HEK293 (cell line): Measurements from ENCODE around the gene ZNF358.

Experiments used
- BCL11B ChIP-seq: fragments of 450-650 bp; formaldehyde crosslinking; IDR thresholded peaks from 2 replicates; pipeline ENCODE4 v1.5.1; 2016; ENCODE audit warnings: low read depth, missing biosample characterization, missing genetic modification characterization
- GLI2 ChIP-seq: fragments of 450-650 bp; formaldehyde crosslinking; IDR thresholded peaks from 2 replicates; pipeline ENCODE4; 2017; ENCODE audit warnings: missing biosample characterization, missing genetic modification characterization, low read depth, borderline replicate concordance
- OSR2 ChIP-seq: fragments of 450-650 bp; formaldehyde crosslinking; IDR thresholded peaks from 2 replicates; pipeline ENCODE4 v1.5.1; 2016; ENCODE audit warnings: missing biosample characterization, missing genetic modification characterization
- OVOL3 ChIP-seq: fragments of 450-650 bp; formaldehyde crosslinking; IDR thresholded peaks from 2 replicates; pipeline ENCODE4 v1.5.1; 2016; ENCODE audit warnings: missing biosample characterization, missing genetic modification characterization
- RBAK ChIP-seq: fragments of 450-650 bp; formaldehyde crosslinking; IDR thresholded peaks from 2 replicates; pipeline ENCODE4 v1.5.1; 2016; ENCODE audit warnings: missing biosample characterization, missing genetic modification characterization
- SP3 ChIP-seq: fragments of 450-650 bp; formaldehyde crosslinking; IDR thresholded peaks from 2 replicates; pipeline ENCODE4 v1.5.1; 2016; ENCODE audit warnings: missing biosample characterization, missing genetic modification characterization
- SP7 ChIP-seq: fragments of 450-650 bp; formaldehyde crosslinking; IDR thresholded peaks from 2 replicates; pipeline ENCODE4 v1.5.1; 2016; ENCODE audit warnings: missing biosample characterization, missing genetic modification characterization
- TCF7L2 ChIP-seq: IDR thresholded peaks from 2 replicates; pipeline ENCODE4 v1.6.1; 2011; ENCODE audit warnings: low read depth, mild to moderate bottlenecking, inconsistent platforms, low read length, moderate library complexity, borderline replicate concordance
- YY2 ChIP-seq: fragments of 450-650 bp; formaldehyde crosslinking; IDR thresholded peaks from 2 replicates; pipeline ENCODE4 v1.5.1; 2016; ENCODE audit warnings: missing biosample characterization, missing genetic modification characterization
- ZBTB1 ChIP-seq: fragments of 450-650 bp; formaldehyde crosslinking; IDR thresholded peaks from 2 replicates; pipeline ENCODE4 v1.5.1; 2016; ENCODE audit warnings: missing biosample characterization, missing genetic modification characterization
- ZBTB10 ChIP-seq: fragments of 450-650 bp; formaldehyde crosslinking; IDR thresholded peaks from 2 replicates; pipeline ENCODE4 v1.5.1; 2016; ENCODE audit warnings: missing biosample characterization, missing genetic modification characterization
- ZBTB11 ChIP-seq: fragments of 450-650 bp; formaldehyde crosslinking; conservative IDR thresholded peaks from 2 replicates; pipeline ENCODE4 v1.5.1; 2016; ENCODE audit warnings: low read depth, missing biosample characterization, missing genetic modification characterization
- ZBTB8A ChIP-seq: fragments of 450-650 bp; formaldehyde crosslinking; IDR thresholded peaks from 2 replicates; pipeline ENCODE4 v1.5.1; 2016; ENCODE audit warnings: missing biosample characterization, missing genetic modification characterization
- ZNF138 ChIP-seq: fragments of 450-650 bp; formaldehyde crosslinking; IDR thresholded peaks from 2 replicates; pipeline ENCODE4 v1.5.1; 2016; ENCODE audit warnings: missing biosample characterization, missing genetic modification characterization, borderline replicate concordance
- ZNF16 ChIP-seq: fragments of 450-650 bp; formaldehyde crosslinking; IDR thresholded peaks from 2 replicates; pipeline ENCODE4 v1.5.1; 2016; ENCODE audit warnings: low read depth, missing biosample characterization, missing genetic modification characterization
- ZNF18 ChIP-seq: fragments of 450-650 bp; formaldehyde crosslinking; IDR thresholded peaks from 2 replicates; pipeline ENCODE4 v1.5.1; 2016; ENCODE audit warnings: missing biosample characterization, missing genetic modification characterization
- ZNF19 ChIP-seq: fragments of 450-650 bp; formaldehyde crosslinking; IDR thresholded peaks from 2 replicates; pipeline ENCODE4; 2016; ENCODE audit warnings: missing biosample characterization, missing genetic modification characterization, low read depth
- ZNF2 ChIP-seq: fragments of 450-650 bp; formaldehyde crosslinking; IDR thresholded peaks from 2 replicates; pipeline ENCODE4 v1.5.1; 2016; ENCODE audit warnings: missing biosample characterization, missing genetic modification characterization
- ZNF280D ChIP-seq: fragments of 450-650 bp; formaldehyde crosslinking; IDR thresholded peaks from 2 replicates; pipeline ENCODE4 v1.5.1; 2016; ENCODE audit warnings: missing biosample characterization, missing genetic modification characterization
- ZNF423 ChIP-seq: fragments of 450-650 bp; formaldehyde crosslinking; IDR thresholded peaks from 2 replicates; pipeline ENCODE4 v1.5.1; 2016; ENCODE audit warnings: missing biosample characterization, missing genetic modification characterization
- ZNF544 ChIP-seq: fragments of 450-650 bp; formaldehyde crosslinking; IDR thresholded peaks from 2 replicates; pipeline ENCODE4 v1.5.0; 2017; ENCODE audit warnings: missing biosample characterization, missing genetic modification characterization
- ZNF843 ChIP-seq: fragments of 450-650 bp; formaldehyde crosslinking; IDR thresholded peaks from 2 replicates; pipeline ENCODE4 v1.5.1; 2016; ENCODE audit warnings: missing biosample characterization, missing genetic modification characterization
- ZSCAN30 ChIP-seq: fragments of 450-650 bp; IDR thresholded peaks from 2 replicates; pipeline ENCODE4 v1.5.1; 2018; ENCODE audit warnings: missing biosample characterization, mild to moderate bottlenecking, missing genetic modification characterization, moderate library complexity
- TF ChIP-seq, protein P1 (sequence below): fragments of 450-650 bp; formaldehyde crosslinking; IDR thresholded peaks from 2 replicates; pipeline ENCODE4 v1.5.1; 2016; ENCODE audit warnings: missing biosample characterization, missing genetic modification characterization
- TF ChIP-seq, protein P2 (sequence below): fragments of 450-650 bp; formaldehyde crosslinking; IDR thresholded peaks from 2 replicates; pipeline ENCODE4; 2016; ENCODE audit warnings: missing biosample characterization, missing genetic modification characterization

The ZNF358 gene

DNA sequence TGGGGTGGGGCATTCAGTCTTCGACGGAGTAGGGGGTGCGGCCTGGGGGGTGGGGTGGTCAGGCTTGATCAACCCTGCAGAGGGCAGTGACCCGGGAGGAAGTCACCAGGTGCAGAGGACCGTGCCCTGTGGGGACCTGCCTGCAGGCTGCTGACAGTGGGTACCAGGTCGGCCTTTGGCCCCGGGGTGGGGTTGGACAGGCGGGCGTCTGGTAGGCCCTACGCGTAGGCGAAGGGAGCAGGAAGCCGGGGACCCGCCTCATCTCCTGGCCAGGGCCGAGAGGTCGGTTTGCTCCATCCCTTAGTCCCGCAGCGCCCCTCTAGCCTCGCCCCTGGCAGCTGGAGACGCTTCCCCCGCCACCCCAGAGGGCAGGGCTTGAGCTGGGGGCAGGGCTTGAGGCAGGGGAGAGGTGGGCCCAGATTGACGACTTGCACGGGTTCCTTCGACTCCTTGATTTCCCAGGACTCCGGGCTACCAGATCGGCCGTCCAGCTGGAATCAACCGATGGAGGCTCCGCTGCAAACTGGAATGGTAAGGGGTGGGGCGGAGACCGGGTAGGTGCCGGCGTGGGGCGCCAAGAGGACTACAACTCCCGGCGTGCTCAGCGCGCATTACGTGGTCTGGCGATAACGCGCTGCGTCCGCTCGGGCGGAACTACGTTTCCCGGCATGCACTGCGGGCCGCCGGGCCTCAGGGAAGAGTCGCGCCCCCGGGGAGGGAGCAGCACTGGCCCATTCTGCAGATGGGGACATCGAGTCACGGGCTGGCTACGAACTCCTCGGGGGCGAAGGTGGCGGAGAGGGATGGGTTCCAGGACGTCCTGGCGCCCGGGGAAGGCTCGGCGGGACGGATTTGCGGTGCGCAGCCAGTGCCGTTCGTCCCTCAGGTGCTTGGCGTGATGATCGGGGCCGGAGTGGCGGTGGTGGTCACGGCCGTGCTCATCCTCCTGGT lies 19.4 kb downstream of the ZNF358 start, which contains the start of gene PNPLA6 (continued):
- TF ChIP-seq ZNF843 (tag by site-specific recombination): peak; percentile 47; the same call in 1 of the 2 replicates
- 0 out of 2 replicates have a peak, but pooled peaks have one; percentile 33 for TF ChIP-seq ZNF423 (tag by site-specific recombination)
- peak; percentile 82 for TF ChIP-seq SP7 (tag by site-specific recombination)
- TF ChIP-seq OVOL3 (tag by site-specific recombination): no peak
- TF ChIP-seq GLI2 (tag by site-specific recombination): no peak
- TF ChIP-seq ZBTB1 (tag by site-specific recombination): peak; percentile 75; the same call in 1 of the 2 replicates
- peak; percentile 75 for TF ChIP-seq ZBTB10
- no peak for TF ChIP-seq ZNF138 (tag by site-specific recombination)
- TF ChIP-seq ZNF280D (tag by site-specific recombination): peak; percentile 92
- TF ChIP-seq RBAK (tag by site-specific recombination): no peak
- TF ChIP-seq ZBTB8A (tag by site-specific recombination): peak; percentile 65
- TF ChIP-seq ZNF544 (tag by site-specific recombination): no peak
- TF ChIP-seq ZNF2 (tag by site-specific recombination): peak; percentile 81; the same call in 1 of the 2 replicates
- TF ChIP-seq ZSCAN30 (tag by site-specific recombination): peak; percentile 90
- TF ChIP-seq YY2 (tag by site-specific recombination): peak; percentile 81
- no peak for TF ChIP-seq ZNF19 (tag by site-specific recombination)
- TF ChIP-seq, protein P1, sequence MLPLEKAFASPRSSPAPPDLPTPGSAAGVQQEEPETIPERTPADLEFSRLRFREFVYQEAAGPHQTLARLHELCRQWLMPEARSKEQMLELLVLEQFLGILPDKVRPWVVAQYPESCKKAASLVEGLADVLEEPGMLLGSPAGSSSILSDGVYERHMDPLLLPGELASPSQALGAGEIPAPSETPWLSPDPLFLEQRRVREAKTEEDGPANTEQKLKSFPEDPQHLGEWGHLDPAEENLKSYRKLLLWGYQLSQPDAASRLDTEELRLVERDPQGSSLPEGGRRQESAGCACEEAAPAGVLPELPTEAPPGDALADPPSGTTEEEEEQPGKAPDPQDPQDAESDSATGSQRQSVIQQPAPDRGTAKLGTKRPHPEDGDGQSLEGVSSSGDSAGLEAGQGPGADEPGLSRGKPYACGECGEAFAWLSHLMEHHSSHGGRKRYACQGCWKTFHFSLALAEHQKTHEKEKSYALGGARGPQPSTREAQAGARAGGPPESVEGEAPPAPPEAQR (tag by site-specific recombination): 0 out of 2 replicates have a peak, but pooled peaks have one; percentile 68
- TF ChIP-seq TCF7L2: no peak
- peak; percentile 98 for TF ChIP-seq SP3 (tag by site-specific recombination)
- peak; percentile 64; the same call in 1 of the 2 replicates for TF ChIP-seq BCL11B (tag by site-specific recombination)
- TF ChIP-seq, protein P2, sequence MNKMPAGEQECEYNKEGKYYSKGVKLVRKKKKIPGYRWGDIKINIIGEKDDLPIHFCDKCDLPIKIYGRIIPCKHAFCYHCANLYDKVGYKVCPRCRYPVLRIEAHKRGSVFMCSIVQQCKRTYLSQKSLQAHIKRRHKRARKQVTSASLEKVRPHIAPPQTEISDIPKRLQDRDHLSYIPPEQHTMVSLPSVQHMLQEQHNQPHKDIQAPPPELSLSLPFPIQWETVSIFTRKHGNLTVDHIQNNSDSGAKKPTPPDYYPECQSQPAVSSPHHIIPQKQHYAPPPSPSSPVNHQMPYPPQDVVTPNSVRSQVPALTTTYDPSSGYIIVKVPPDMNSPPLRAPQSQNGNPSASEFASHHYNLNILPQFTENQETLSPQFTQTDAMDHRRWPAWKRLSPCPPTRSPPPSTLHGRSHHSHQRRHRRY (tag by site-specific recombination): no peak
- TF ChIP-seq ZNF16 (tag by site-specific recombination): no peak
- 0 out of 2 replicates have a peak, but pooled peaks have one; percentile 13 for TF ChIP-seq OSR2 (tag by site-specific recombination)
- TF ChIP-seq ZBTB11 (tag by site-specific recombination): peak; percentile 94
- TF ChIP-seq ZNF18 (tag by site-specific recombination): 0 out of 2 replicates have a peak, but pooled peaks have one; percentile 12
